Measurements from ENCODE around the gene PCBP1. TPM values are rescaled to one million over a fixed set of nuclear protein-coding genes. Genes with fewer than 3 reads are reported as not detected.
"Not testable (repeated sequence)": the region's sequence is repeated elsewhere in the genome, so short reads cannot be mapped to it uniquely, and the experiment has no call there.

PCBP1 gene
- total RNA-seq, 1 donor from 2014 or later = 308 TPM

GRCh38 chr2:70103531-70104061, 16.3 kb downstream of the PCBP1 start:
- Histone ChIP-seq H3K4me3 (no peak overlapping the region), H3K27me3 (ENCODE audit: low read depth) (no peaks in the 10 kb centered on the region), H3K36me3 (no peaks in the 10 kb centered on the region), H3K27ac (peak overlapping the region; percentile 54), H3K9me3 (no peaks in the 10 kb centered on the region), H3K4me1 (peaks cover 30% of the 10 kb centered on the region)
- TF ChIP-seq, protein P1, sequence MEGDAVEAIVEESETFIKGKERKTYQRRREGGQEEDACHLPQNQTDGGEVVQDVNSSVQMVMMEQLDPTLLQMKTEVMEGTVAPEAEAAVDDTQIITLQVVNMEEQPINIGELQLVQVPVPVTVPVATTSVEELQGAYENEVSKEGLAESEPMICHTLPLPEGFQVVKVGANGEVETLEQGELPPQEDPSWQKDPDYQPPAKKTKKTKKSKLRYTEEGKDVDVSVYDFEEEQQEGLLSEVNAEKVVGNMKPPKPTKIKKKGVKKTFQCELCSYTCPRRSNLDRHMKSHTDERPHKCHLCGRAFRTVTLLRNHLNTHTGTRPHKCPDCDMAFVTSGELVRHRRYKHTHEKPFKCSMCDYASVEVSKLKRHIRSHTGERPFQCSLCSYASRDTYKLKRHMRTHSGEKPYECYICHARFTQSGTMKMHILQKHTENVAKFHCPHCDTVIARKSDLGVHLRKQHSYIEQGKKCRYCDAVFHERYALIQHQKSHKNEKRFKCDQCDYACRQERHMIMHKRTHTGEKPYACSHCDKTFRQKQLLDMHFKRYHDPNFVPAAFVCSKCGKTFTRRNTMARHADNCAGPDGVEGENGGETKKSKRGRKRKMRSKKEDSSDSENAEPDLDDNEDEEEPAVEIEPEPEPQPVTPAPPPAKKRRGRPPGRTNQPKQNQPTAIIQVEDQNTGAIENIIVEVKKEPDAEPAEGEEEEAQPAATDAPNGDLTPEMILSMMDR (IDR thresholded peaks at IDR 0.05) = no peak
- DNase-seq (no peak), ATAC-seq (no peak)
- intact Hi-C loops (cut with DNase I) = no loop called here

DNA sequence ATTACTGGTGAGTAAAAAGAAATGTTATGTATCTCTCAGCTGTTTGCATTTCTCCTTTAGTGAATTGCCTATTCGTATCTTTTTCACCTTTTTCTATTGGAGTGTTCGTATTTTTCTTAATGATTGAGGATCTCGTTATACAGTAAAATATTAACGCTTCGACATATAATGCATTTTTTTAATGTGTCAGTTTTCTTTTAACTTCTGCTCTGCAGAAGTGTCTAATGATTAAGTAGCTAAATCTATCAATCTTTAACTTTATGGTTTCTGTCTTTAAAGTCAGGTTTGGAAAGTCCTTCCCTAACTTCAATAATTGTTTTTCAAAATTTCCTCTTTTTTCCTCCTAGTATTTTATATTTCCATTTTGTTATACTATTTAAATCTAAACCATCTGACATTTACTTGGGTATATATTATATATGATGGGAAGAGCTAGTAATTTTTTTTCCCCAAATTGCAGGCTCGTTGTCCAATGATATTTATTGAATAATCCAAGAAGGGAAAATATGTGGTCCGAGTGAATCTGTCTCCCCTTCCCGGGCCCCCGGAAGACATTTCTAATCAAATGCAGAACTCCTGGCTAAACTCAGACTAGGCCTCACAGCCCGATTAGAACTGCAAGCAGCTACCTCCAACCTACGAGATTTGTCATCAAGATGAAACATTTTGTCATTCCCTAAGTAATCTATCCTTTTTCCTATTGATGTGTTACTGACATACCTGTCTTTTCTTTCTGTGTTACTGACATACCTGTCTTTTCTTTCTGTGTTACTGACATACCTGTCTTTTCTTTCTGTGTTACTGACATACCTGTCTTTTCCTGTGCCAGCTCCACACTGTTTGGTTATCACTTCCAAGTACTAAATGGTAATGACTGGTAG, 17.2 kb downstream of the PCBP1 start:
- Histone ChIP-seq H3K27ac (peak overlapping the region; percentile 54), H3K4me3 (peak overlapping the region; percentile 6), H3K36me3 (no peaks in the 10 kb centered on the region), H3K27me3 (ENCODE audit: low read depth) (no peaks in the 10 kb centered on the region), H3K4me1 (peaks cover 36% of the 10 kb centered on the region), H3K9me3 (no peaks in the 10 kb centered on the region)
- no peak for DNase-seq
- TF ChIP-seq, protein P1 (IDR thresholded peaks at IDR 0.05) = no peak
- peak in 1 of 2 donors; percentile 54 for ATAC-seq
- intact Hi-C loops (cut with DNase I) = no loop called here

DNA sequence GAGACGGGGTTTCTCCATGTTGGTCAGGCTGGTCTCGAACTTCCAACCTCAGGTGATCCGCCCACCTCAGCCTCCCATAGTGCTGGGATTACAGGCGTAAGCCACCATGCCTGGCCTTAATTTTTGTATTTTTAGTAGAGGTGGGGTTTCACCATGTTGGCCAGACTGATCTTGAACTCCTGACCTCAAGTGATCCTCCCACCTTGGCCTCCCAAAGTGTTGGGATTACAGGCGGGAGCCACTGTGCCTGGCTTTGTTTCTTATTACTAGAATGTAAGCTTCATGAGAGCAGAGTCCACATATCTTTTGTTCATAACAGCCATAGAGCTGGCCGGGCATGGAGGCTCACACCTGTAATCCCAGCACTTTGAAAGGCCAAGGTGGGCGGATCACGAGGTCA, 18.9 kb downstream of the PCBP1 start:
- ATAC-seq; intact Hi-C loops (cut with DNase I); H3K27me3 ChIP-seq (ENCODE audit: low read depth); DNase-seq; H3K36me3 ChIP-seq; H3K27ac ChIP-seq; H3K4me3 ChIP-seq; H3K9me3 ChIP-seq: not testable (repeated sequence)
- peaks cover 43% of the 10 kb centered on the region for H3K4me1 ChIP-seq

- H3K36me3 ChIP-seq; intact Hi-C loops (cut with DNase I); H3K27me3 ChIP-seq (ENCODE audit: low read depth); H3K9me3 ChIP-seq; DNase-seq; H3K4me3 ChIP-seq; ATAC-seq: not testable (repeated sequence)
- Histone ChIP-seq H3K4me1 (peaks cover 32% of the 10 kb centered on the region), H3K27ac (peak overlapping the region; percentile 56)
Measured at GRCh38 chr2:70110397-70110796, 23.1 kb downstream of the PCBP1 start.

- no peaks in the 10 kb centered on the region for H3K9me3 ChIP-seq
- peaks cover 32% of the 10 kb centered on the region for H3K4me1 ChIP-seq
- TF ChIP-seq, protein P1 (IDR thresholded peaks at IDR 0.05) = no peak
- DNase-seq (no peak), ATAC-seq (no peak)
- H3K27ac ChIP-seq = peak overlapping the region; percentile 56
- no peaks in the 10 kb centered on the region for H3K36me3 ChIP-seq
- intact Hi-C loops (cut with DNase I) = no loop called here
- H3K4me3 ChIP-seq = no peak overlapping the region
- no peaks in the 10 kb centered on the region for H3K27me3 ChIP-seq (ENCODE audit: low read depth)
Measured at GRCh38 chr2:70111752-70112591, 24.7 kb downstream of the PCBP1 start.

- Histone ChIP-seq H3K4me3 (no peak overlapping the region), H3K27me3 (ENCODE audit: low read depth) (no peaks in the 10 kb centered on the region), H3K36me3 (no peaks in the 10 kb centered on the region), H3K27ac (no peak overlapping the region), H3K9me3 (no peaks in the 10 kb centered on the region), H3K4me1 (peaks cover 26% of the 10 kb centered on the region)
- intact Hi-C loops (cut with DNase I) = no loop called here
- ATAC-seq (no peak), DNase-seq (no peak)
- TF ChIP-seq, protein P1 (IDR thresholded peaks at IDR 0.05) = no peak
Measured at GRCh38 chr2:70113359-70114070, 26.2 kb downstream of the PCBP1 start.
